ENCODE data around the gene APMAP.

The APMAP gene, protein sequence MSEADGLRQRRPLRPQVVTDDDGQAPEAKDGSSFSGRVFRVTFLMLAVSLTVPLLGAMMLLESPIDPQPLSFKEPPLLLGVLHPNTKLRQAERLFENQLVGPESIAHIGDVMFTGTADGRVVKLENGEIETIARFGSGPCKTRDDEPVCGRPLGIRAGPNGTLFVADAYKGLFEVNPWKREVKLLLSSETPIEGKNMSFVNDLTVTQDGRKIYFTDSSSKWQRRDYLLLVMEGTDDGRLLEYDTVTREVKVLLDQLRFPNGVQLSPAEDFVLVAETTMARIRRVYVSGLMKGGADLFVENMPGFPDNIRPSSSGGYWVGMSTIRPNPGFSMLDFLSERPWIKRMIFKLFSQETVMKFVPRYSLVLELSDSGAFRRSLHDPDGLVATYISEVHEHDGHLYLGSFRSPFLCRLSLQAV

DNA sequence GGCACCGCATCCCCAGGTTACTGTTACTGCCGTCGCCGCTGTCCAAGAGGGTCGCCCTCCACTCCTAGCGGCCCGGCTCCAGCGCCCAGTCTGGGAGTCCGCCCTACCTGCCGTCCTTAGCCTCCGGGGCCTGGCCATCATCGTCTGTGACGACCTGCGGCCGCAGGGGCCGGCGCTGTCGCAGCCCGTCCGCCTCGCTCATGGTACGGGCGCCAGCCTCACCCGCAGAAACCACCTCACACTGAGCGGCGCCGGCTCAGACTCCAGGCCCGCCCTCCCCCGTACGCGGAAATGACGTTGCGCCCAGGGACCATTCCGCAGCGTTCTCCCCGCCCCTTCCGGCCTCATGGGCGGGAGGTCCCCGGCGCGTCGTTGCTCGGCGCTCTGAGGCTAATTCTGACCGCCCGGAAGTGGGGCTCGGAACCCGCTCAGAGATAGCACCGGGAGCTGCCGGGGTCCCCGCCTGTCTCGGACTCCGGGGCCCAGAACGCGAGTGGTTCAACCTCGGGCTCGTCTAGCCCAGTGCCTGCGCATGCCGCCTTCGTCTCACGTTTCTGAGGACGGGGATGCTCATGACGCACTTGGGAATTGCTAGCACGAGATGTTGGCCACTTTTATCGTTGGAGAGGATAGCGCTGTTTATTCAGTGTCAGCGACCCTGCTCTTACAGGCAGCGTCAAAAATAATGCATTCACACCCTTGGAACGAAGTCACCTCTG lies at the start of gene APMAP:
Gene APMAP (minus strand): TSS at position 265 of the 719 bp plus-strand sequence. CDS start 63 bp downstream, at position 202.
- DNase-seq (ENCODE audit: low spot score), result peak; percentile 97

DNA sequence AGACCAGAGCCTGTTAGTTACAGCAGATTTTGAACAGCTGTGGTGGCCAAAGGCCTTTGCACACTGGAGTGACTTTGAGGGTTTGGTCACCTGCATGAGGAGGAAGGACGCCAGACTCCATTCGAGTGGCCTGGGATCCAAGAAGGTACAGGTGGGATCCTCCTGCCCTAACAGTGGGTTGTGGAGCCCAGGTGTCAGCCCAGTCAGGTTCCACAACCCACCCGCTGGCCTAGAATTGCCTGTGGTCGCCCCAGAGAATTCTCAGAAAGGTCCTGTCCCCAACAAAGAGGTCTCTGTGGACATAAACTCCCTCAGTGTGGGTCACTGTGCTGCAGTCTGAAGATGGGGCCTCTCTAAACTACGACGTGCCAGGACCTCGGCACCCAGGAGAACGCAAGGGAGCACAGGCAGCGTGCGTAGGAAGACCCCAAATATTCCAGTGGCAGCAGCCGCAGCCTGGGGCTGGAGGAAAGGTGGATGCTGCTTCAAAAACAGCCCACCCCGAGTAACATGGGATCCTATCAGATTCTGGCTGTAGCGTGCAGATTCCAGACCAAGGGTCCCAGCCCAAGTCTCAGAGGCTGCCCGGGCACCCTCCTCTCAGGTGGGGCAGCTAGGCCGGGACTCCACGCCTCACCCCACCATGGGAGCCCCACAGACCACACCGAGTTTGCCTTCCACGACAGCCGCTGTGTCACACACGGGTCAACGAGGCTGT lies 49.4 kb upstream of the APMAP start:
- no peak for DNase-seq (ENCODE audit: low spot score)

DNA sequence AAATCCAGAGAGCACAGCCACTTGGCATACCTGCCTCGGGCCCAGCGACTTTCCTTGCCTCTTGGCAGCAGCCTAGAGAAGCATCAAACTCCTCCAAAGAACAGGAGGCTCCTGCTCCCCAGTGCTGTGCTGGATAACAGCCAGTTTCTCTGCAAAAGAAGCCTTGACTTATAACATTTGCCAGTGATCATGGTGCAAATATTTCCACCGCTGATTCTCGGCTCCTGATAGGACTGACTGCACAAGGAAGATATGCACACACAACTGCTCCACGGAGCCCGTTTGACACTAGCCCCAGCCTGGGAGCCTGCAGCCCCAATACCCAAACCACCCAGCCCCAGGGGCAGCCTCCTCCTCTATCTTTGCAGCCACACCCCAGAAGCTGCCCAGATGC lies 47.9 kb upstream of the APMAP start:
- no peak for DNase-seq (ENCODE audit: low spot score)

DNA sequence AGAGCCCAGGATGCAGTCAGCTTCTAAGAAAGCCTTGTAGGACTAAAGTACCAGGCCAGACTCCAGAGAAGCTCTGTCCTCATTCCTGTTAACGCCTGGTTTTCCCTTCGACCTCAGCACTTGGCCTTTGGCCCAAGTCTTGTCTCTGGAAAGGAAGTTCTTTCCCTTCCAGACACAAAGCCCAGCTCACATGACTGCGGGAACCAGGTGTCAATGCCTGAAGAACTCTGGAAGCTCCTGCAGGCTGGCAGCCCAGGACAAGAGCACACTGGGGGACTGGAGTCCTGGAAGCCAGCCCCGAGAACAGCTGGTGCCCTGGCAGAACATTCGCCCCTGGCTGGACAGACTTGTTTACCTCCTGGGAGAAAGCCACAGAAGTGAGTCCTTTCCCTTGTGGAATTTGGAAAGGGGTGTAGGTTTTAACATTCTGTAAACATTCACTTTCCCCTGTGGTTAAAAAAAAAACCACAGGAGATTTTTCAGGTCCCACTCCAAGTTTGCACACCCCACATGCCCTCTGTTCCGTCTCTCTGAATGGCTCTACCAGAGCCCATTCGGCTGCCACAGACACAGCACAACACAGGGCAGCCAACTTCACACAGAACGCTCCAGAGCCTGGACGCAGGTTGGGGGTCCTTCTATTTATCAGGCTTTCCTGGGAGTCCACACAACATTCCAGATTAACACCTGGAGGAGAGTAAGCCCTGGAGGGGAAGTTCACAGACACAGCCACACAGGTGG lies 47.3 kb upstream of the APMAP start:
- DNase-seq (ENCODE audit: low spot score), result no peak

DNA sequence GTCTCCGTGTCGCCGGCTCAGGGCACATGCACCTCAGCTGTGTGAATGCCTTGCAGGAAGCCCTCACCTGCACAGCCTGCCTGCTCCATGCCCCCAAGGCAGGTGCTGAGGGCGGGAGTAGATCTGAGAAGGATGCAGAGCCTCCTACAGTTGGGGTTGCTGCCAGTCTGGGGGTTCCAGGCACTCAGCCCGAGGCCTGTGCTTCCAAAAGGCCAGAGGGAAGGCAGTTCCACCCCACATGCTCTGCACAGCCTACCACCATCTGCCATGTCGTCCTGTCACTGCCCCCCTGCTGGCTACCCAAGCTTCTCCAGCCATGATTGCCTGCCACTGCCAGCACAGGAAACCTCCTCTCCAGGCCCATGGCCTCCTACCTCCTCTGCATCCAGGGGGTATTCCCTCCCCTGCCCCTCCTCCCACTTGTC lies 46.1 kb upstream of the APMAP start:
- no peak for DNase-seq (ENCODE audit: low spot score)

DNA sequence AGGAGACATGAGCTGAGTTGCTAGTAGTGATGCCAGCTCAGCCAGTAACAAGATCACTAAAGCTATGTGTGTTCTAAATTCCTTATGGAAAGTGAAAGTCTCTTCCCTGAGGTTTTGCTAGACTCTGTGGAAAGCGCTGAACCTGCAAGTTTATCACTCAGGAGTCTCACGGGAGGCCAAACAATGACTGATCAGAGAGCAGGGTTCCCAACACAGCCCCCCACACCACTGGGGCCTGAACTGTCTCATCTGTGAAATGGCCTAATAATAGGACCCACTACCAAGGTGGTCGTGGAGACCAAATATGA lies 45.5 kb upstream of the APMAP start:
- DNase-seq (ENCODE audit: low spot score), result no peak

DNA sequence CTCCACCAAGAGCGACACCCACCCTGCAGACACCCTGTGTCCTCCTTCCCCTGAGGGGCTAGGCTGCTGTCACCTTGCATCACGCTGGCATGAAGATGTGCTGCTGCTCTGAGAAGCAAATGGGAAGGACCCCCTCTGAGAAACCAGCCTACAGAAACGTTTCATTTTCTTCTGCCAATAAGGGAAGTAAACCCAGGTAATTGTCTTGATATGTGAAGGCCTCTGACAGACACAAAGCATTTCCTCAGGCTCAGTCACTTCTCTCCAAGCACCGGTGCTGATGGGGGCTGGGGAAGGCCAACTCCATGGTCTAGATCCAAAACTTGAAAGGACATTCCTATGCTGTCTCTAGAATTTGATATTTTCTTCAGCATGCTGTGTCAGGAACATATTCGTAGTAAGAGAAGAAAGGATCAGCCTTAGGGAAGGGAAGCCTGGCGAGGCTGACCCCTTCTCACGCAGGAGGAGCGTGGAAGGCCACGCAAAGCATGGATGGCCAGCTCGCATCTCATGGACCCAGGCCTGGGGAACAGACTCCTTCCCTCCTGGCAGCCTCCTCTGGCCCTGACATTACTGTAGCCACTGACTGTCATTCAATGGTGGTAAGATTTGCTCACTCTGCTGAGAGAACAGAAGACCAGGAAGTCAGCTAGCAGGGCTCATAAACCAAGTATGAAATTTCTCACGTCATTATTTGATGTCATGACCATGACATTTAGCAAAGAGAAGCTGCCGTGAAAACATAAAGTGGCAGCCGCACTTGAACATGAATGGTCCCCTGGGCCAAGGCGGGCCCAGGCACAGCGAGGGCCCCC lies 44.9 kb upstream of the APMAP start:
- no peak for DNase-seq (ENCODE audit: low spot score)

DNA sequence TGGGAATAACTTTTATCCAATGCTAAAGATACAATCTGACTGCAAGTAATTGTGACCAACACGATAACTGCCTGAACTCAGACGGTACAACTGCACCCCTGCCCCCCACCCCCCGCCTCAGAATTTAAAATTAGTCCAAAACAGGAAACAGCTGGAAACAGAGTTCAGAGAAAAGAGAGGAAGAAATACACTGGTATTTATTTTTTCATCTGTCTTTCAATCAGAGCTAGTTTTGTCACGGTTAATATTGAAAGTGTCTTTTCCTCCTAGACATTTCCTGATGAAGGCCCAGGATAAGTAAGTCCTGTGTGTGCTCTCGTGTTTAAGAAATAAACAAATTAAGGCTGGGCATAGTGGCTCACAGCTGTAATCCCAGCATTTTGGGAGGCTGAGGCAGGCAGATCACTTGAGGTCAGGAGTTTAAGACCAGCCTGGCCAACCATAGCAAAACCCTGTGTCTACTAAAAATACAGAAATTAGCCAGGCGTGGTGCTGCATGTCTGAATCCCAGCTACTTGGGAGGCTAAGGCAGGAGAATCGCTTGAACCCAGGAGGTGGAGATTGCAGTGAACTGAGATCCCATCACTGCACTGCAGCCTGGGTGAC lies 43.9 kb upstream of the APMAP start:
- no peak for DNase-seq (ENCODE audit: low spot score)

DNA sequence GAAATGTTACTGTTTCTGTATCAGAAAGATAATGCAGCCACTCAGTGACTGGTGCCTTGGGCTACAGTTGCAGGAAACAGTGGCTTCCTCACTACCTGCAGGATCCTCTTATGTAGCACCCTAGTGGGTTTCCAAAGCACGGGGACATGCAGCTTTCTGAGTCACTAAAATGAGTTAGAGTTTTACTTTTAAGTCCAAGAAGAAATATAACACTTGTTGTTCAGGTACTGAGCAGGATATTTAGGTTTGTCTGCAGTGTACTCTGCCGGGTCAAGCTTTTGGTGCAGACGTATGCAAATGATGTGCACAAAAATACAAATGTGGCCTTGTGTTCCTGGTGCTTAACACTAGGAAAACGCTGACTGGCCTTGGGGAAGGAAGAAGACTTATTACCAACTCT lies 43.4 kb upstream of the APMAP start:
- DNase-seq (ENCODE audit: low spot score), result no peak

DNA sequence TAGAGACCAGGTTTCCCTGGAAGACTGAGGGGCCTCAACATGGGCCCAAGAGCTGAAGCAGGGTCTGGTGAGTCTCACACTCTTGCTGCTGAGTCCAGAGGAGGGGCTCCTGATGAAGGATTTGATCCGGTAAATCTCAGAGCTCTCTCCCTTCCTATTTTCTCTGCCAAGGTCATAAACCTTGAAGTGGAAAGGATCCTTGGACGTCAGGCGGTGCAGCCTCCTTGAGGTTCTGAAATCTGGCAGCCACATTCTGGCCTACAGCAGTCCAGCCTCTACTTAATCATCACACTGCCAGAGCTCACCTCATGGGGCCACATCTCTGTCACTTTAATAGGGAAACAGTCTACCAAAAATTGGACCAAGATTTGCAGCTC lies 41.4 kb upstream of the APMAP start:
- DNase-seq (ENCODE audit: low spot score), result no peak

DNA sequence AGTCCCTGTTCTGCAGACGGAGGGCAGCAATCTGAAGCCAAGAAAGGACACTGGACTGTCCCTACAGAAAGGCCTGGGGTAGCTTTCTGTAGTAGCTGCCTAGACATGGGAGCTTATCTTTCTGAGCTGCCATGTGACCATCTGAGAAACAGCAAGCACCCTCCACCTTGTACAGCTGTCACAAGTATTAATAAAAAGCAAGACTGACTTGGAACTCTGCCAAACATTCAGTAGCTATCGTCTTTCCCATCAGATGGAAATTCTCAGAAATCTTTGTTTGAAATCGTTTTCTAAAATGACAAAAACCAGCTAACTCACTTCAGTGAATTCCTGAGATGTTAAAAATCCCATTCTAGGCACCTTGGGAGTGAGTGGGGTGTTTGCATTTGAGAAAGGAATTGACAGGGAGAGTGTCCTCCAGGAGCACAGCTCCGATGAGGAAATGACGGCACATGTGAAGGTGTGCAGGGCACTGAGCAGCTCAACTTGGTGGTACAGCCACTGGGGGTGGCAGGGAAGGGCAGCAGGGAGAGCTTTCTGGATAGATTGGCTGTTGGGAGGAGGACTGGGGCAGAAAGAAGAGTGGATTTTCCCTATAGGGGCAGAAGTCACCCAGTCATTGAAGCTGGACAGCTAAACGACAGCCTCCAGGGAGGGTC lies 40.8 kb upstream of the APMAP start:
- no peak for DNase-seq (ENCODE audit: low spot score)

DNA sequence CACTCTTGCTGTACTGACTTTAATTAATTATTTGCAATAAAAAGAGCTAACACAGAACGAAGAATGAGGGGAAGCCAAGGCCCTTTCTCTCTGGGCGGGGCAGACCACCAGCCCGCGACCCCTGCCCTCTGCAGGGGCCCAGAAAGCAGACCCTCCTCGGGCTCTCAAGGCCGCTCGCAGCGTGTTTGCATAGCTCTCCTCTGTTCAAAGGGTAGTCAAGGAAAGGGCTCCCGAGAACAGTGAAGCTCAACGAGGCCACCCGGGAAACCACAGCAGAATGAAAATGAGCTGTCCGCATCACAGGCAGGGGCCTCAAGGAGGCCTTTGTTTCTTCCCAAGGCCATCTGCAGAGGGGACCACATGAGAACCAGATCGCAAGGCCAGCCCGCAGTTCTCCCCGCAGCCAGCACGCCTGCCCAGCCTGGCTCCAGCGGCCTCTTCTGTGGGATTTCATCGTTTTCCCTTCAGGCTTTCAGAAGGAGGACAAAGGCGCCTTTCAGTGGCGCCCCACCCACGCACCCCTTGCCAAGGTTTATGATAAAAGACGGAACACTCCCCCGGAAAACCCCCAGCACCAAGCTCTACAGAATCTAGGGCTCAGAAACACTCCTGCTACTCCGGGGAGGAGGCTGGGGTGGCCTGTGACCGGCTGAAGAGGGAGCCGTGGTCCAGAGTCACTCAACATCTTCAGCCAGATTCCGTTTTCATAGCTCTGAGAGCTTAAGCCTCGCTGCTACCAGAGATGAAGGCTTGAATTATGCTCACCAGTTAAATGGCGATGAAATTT lies 40.1 kb upstream of the APMAP start:
- DNase-seq (ENCODE audit: low spot score), result no peak

DNA sequence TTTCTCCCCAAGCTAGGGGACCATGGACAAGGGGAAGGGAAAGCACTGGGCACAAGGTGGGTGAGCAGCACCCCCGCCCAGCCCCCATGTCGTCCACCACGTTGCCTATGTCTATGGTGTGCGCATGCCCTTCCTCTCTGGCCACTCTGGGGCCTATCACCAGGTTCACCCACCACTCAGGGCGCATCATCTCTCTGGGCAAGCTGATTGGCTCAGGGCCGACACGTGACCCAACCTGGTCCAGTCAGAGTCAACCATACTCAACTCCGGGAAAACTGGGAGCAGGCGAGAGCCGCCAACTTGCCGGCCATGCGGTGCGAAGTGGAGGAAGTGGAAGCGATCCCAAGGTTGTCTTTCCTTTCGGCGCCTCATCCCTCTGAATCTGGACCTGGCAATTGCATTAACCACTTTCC lies 39.5 kb upstream of the APMAP start:
- no peak for DNase-seq (ENCODE audit: low spot score)

DNA sequence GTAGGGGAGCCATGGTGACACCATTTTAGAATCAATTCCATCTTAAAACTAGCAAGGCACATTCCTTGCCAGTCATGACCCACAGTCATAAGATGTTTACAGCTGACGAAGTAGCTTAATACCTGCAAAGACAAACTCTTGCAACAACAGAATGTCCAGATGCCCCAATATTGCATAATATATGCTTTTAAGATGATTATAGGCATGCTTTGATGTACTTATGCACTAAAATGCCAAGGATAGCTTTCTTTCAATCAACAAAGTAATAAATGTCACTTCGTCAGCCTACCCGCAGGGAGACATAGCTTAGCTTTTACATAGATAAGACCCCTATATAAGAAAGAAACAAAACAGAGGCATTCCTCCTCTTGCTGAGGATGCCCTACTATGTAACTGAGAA lies 38.7 kb upstream of the APMAP start:
- DNase-seq (ENCODE audit: low spot score), result no peak

DNA sequence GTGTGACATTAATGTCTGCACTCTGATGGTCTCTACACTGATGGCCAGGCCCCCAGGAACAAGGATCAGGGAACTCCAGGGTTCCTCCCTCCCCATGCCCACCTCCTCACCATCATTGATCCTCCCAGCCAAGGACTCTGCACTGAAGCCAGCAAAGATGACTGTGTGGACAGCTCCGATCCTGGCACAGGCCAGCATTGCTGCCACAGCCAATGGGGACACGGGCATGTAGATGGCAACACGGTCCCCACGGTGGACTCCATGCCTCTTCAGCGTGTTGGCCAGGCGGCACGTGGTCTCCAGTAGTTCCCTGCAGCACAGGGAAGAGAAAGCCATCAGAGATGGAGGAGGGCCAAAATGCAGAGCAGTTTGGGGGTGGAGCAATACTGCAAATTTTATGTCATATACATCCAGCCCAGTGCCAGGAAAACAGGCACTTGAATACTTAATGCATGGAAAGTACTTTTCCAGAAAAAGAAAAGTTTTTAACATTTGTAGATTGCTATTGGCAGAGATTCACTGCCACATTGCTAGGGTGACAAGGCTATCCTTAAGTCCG lies 38.2 kb upstream of the APMAP start:
- DNase-seq (ENCODE audit: low spot score), result no peak

DNA sequence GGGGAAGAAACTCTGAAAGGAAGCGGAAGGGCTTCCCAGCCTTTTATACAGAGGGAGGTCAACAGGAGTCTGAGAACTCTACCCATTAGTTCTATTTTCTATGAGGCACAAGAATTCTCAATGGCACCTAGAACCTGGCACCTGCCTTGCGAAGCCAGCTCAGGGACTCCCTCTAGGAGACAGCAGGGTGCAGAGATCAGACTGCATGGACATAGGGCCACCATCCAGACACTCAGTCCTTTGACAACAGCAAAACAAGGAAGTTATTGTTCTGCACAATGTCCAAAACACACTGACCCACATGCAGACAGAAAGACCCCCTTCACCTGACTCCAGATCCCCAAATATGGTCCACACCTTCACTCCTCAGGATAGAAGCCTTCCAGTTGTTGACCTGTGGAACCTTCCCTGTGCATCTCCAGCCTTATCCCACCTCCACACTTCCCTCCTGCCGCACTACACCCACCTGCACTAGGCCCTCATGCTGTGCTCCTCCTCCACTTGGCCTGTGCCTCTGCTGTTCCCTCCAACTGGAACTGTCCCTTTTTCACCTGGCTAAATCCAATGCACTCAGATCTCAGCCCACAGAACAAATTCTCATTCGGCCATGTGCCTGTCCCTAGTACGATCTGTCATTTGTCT lies 37.6 kb upstream of the APMAP start:
- DNase-seq (ENCODE audit: low spot score), result no peak

DNA sequence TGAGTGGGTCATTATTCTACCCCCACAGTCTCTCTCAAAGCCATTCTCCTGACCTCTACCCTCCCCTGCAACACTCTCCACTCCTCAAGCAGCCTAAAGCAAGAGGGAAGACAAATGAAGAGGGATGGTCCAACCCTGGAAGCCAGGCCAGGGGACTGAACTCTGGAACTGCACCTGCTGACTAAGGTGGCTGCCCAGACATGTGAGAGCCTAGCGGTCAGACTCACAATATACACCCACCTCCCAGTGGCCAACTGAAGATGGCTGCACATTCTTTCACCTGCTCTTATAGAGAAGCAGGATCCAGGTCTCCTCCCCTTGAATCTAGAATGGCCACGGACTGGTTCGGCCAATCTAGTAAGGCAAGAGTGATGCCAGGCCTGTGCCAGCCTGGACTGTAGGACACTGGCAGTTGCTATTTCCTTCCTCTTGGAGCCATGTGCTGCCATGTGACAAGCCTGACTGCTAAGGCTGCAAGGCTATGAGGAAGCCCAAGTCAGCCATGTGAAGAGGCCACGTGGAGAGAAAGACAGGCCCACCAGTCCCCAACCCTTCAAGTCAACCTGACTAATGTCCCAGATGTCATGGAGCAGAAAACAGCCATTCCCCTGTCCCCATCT lies 33.5 kb upstream of the APMAP start:
- no peak for DNase-seq (ENCODE audit: low spot score)

DNA sequence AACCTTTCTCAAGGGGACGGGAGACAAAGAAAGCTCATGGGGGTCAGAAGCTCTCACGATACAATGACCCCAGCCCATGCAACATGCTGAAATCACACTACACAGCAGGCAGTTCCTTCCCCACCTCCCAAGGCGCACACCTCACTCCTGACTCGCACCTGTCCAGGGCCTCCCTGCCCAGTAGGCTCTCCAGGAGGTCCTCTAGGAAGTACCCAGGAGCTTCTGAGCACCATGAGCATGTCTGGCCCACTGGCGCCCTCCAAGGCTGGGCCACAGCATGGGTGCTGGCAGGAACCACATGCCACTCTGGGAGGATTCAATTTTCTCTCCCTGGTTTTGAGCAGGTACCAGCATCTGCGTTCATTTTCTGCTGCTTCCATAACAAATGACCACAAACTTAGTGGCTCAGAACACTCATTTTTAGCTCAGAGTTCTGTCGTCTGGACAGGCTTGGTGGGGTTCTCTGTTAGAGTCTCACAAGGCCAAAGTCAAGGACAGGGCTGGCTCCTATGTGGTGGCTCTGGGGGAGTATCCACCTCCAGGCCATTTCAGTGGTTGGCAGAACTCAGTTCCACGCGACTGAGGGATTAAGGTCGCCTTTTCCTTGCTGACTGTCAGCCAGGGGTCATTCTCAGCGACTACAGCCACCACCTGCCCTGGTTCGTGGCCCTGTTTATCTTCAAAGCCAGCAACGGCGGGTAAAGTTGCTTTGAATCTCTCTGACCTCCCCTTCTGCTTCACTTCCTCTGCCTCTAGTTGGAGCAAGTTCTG lies 32.7 kb upstream of the APMAP start:
- DNase-seq (ENCODE audit: low spot score), result no peak

Data from germinal center (tissue), 1 donor.